GM12873 (cell line): ENCODE results near the gene MRPL49.

ENCODE experiments used
- CTCF ChIP-seq: IDR thresholded peaks from 2 replicates; pipeline ENCODE4 v1.5.1; 2012; ENCODE audit warnings: low read depth, mild to moderate bottlenecking, moderate library complexity, low read length, control low read depth; ENCODE audit not compliant: insufficient read depth; ENCODE audit errors: missing control alignments

Gene MRPL49

DNA sequence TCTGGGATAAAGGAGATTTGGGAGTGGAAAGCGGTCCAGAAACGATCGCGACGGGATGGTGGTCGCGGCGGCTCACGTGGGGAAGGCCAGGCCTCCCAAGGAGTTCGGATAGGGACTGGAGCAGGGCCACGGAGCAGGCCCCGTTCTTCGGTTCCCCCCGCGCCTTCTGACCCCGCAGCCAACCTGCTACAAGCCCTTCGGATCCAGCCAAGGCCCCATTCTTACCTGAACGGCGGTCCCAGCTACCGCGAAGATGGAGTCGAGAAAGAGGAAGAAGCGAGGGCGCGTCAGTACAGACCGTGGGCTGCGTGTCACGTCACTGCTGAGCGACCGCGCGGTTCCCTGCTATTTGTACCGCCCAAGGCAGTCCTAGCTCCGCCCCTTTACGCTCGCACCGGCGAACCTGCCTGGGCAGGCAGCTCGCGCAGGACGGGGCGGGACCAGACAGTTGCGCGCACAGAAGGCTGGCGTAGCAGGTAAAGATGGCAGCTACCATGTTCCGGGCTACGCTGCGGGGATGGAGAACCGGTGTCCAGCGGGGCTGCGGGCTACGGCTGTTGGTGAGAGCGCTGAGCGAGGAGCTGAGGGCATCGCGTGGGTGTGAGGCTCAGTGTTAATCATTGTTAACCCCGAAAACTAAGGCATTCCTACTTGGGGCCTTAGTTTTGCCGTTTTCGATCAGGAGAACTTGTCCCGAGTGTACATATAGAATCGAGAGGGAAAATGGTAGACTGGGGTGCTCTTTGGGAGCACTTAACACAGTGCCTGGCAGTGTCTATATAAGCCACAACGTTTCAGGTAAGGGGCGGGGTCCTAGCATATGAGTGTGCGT lies at the start of gene MRPL49, which contains the start of gene FAU:
TSS of gene MRPL49 (plus strand) at position 457 of the 832 bp plus-strand sequence. CDS start at position 483, 26 bp downstream.
TSS of gene FAU (minus strand) at position 270 of the 832 bp plus-strand sequence. CDS start 321 bp downstream, outside the sequence.
- no peak for TF ChIP-seq CTCF

- no peak for TF ChIP-seq CTCF
Measured at GRCh38 chr11:65072631-65072966, 49.5 kb upstream of the MRPL49 start.

GRCh38 chr11:65077451-65077850 lies 44.7 kb upstream of the MRPL49 start:
- no peak for TF ChIP-seq CTCF

DNA sequence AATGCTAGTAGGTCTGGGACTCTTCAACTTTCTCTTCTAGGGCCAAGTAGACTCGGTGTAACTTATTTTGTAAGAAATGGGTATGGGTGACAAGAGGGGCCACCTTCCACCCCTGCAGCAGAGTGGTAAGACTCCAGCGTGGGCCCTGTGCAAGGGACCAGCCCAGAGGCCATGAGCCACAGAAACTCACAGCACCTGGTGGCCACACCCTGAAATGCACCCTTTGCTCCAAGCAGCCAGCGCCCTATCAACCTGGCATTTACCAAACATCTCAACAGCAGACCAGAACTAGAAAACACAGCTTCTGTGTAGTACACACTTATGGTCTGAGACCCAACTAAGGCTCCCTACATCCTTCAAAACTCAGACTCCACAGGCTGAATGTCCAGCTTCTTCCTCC lies 44.0 kb upstream of the MRPL49 start:
- peak; percentile 89 for TF ChIP-seq CTCF

- no peak for TF ChIP-seq CTCF
Measured at GRCh38 chr11:65078786-65079342, 43.3 kb upstream of the MRPL49 start.

DNA sequence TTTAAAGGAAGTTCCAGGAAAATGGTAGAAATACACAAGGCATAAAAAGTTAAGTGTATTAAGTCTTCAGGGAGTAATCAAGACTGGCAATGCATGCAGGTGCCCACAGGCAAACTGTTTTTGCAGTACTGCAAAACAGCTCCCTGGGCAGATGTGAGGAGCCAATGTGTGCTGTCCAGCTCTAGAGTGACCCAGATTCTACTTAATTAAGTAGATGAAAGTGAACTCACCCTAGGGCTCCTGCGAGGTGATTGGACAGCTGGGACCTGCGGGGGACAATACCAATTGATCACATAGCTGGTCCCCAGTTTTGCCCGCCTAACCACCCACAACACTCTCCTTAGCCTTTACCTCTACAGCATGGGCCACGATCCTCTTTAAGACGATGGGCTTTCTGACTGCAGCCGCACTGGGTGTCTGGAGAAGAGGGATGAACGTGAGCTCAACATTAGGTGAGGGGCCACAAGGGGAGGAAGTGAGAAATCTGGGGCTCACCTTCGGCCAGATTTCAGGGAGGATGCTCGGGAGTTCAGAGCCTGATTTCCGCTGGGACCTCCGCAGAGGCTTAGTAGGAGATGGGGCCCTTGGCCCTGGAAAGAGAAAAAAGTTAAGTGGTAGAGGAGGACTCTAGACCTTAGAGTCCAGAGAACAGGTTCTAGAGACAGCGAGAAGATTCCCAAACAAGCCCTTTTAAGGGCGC lies 38.8 kb upstream of the MRPL49 start:
- TF ChIP-seq CTCF = no peak
